Parathyroid adenoma (tissue), 2 donors: Measurements from ENCODE around the gene CCNB3.

Experiments used
- H2AFZ ChIP-seq: fragments of 300-600 bp; sonication (generic); one replicate; pipeline ENCODE4 v1.7.0; 2017; ENCODE audit warnings: antibody characterized with exemption, mild to moderate bottlenecking
- H3K27ac ChIP-seq: fragments of 300-600 bp; sonication (generic); one replicate; pipeline ENCODE4 v1.7.0; 2017
- H3K27me3 ChIP-seq: fragments of 300-600 bp; sonication (generic); one replicate; pipeline ENCODE4 v1.7.0; 2017; ENCODE audit warnings: low read length; ENCODE audit not compliant: control insufficient read depth, insufficient read depth
- H3K36me3 ChIP-seq: fragments of 300-600 bp; sonication (generic); one replicate; pipeline ENCODE4 v1.7.0; 2017; ENCODE audit warnings: low read length; ENCODE audit not compliant: control insufficient read depth, insufficient read depth
- H3K4me1 ChIP-seq: fragments of 300-600 bp; sonication (generic); one replicate; pipeline ENCODE4 v1.7.0; 2017; ENCODE audit warnings: control low read depth
- H3K4me2 ChIP-seq: fragments of 300-600 bp; sonication (generic); one replicate; pipeline ENCODE4 v1.7.0; 2017; ENCODE audit warnings: low read length
- H3K4me3 ChIP-seq: fragments of 300-600 bp; sonication (generic); one replicate; pipeline ENCODE4 v1.7.0; 2017; ENCODE audit warnings: low read depth, low read length
- H3K79me2 ChIP-seq: fragments of 300-600 bp; sonication (generic); one replicate; pipeline ENCODE4 v1.7.0; 2017; ENCODE audit warnings: control low read depth
- H3K9ac ChIP-seq: fragments of 300-600 bp; sonication (generic); one replicate; pipeline ENCODE4 v1.7.0; 2017; ENCODE audit warnings: mild to moderate bottlenecking
- H3K9me3 ChIP-seq: fragments of 300-600 bp; sonication (generic); one replicate; pipeline ENCODE4 v1.7.0; 2017; ENCODE audit warnings: low read length; ENCODE audit not compliant: control insufficient read depth
- CTCF ChIP-seq: fragments of 300-600 bp; sonication (generic); IDR thresholded peaks from one replicate; pipeline ENCODE4 v1.7.0; 2017; ENCODE audit warnings: antibody characterized with exemption, mild to moderate bottlenecking
- donor health status: primary hyperparathyroidism.

Gene CCNB3

GRCh38 chrX:50381729-50382415, 177.3 kb downstream of the CCNB3 start:
- Histone ChIP-seq H3K9me3 (no peaks in the 10 kb centered on the region), H3K9ac (no peak overlapping the region), H3K4me2 (no peak overlapping the region), H3K36me3 (no peaks in the 10 kb centered on the region), H2AFZ (no peak overlapping the region), H3K27me3 (no peaks in the 10 kb centered on the region), H3K79me2 (no peaks in the 10 kb centered on the region), H3K4me1 (no peaks in the 10 kb centered on the region), H3K4me3 (no peak overlapping the region), H3K27ac (no peak overlapping the region)
- no peak for TF ChIP-seq CTCF

- no peak for TF ChIP-seq CTCF
- H3K4me1 ChIP-seq, result no peaks in the 10 kb centered on the region
- H3K36me3 ChIP-seq, result no peaks in the 10 kb centered on the region
- no peak overlapping the region for H2AFZ ChIP-seq
- no peak overlapping the region for H3K9ac ChIP-seq
- no peaks in the 10 kb centered on the region for H3K27me3 ChIP-seq
- no peak overlapping the region for H3K27ac ChIP-seq
- H3K79me2 ChIP-seq, result no peaks in the 10 kb centered on the region
- H3K4me3 ChIP-seq, result no peak overlapping the region
- H3K9me3 ChIP-seq, result no peaks in the 10 kb centered on the region
- H3K4me2 ChIP-seq, result no peak overlapping the region
These were observed 182.0 kb downstream of the CCNB3 start for GRCh38 chrX:50386520-50386919.

DNA sequence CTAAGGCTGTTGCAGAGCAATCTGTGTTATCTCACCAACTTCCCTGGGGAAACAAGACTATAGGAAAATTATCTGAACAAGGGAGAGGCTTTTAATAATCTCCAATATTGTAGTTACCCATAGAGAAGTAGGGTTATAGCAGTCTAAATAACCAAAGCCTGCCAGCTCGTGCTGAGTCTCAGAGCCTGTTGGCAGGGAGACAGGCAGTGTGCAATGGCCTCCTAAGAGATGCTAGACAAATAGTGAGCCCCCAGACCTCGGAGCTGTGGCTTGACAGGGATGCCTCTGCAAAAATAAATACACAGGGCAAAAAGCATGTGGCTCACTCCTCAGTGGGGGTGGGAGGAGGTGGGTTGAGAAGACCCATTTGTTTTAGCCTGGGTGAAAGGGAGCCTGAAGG, 189.3 kb downstream of the CCNB3 start:
- no peak for TF ChIP-seq CTCF
- H2AFZ ChIP-seq, result no peak overlapping the region
- no peaks in the 10 kb centered on the region for H3K79me2 ChIP-seq
- no peaks in the 10 kb centered on the region for H3K27me3 ChIP-seq
- H3K27ac ChIP-seq, result no peak overlapping the region
- no peaks in the 10 kb centered on the region for H3K4me1 ChIP-seq
- no peaks in the 10 kb centered on the region for H3K36me3 ChIP-seq
- H3K9me3 ChIP-seq, result no peaks in the 10 kb centered on the region
- H3K4me3 ChIP-seq, result no peak overlapping the region
- H3K9ac ChIP-seq, result no peak overlapping the region
- no peak overlapping the region for H3K4me2 ChIP-seq
